A172 (cell line): ENCODE measurements around the gene NBDY. TPM values are rescaled to one million over a fixed set of nuclear protein-coding genes. Genes with fewer than 3 reads are reported as not detected.
"Not testable (repeated sequence)": the region's sequence is repeated elsewhere in the genome, so short reads cannot be mapped to it uniquely, and the experiment has no call there.

ENCODE experiments used
- DNase-seq: peaks from one replicate; pipeline ENCODE4 v3.0.0-alpha.2; 2015; ENCODE audit warnings: low spot score
- total RNA-seq: library from RNA; depleted of rRNA; stranded (reverse); fragments of >200 nt; shearing (Covaris generic); gene quantifications from 2 replicates; pipeline ENCODE4 v1.2.3, GENCODE V29; 2014

NBDY gene
- total RNA-seq, 1 experiment from 2014 or later = 6.7 TPM

DNA sequence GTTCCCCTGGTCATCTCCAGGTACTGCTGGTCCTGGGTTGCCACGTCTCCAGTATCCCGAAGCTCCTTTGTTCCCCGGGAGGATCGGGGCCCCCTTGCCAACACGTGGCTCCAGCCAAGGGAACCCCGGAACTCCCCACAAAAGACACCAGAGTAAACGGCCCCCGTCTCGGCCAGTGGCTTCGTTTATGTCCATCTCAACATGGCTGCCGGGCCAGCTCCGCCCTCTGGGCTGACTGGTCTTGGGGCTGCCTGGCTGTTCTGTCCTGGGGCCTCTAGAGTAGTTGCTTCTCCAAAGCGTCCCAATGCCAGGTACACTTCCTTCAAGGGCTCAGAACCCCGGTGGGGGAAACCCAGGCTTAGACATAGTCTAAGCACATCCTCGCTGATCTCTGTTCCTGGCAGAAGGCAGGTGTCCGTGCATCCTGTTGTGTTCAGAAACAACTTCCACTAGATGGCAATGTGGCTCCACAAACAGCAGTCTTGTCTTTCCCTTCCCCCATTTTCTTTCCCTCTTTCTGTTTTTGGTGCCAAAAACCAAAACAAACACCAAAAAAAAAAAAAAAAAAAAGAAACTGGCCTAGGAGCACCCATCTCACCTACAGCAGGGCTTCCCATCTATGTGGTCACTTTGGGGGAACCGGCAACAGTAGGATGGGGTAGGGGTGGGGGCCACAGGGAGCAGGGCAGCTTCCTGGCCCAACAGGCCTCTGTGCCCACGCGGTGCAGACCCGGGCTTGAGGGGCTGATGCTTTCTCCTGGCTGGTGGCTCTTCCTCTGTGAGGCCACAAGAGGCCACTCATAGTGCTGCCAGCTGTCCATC is 35.3 kb downstream of the NBDY start:
- peak; percentile 65 for DNase-seq

DNA sequence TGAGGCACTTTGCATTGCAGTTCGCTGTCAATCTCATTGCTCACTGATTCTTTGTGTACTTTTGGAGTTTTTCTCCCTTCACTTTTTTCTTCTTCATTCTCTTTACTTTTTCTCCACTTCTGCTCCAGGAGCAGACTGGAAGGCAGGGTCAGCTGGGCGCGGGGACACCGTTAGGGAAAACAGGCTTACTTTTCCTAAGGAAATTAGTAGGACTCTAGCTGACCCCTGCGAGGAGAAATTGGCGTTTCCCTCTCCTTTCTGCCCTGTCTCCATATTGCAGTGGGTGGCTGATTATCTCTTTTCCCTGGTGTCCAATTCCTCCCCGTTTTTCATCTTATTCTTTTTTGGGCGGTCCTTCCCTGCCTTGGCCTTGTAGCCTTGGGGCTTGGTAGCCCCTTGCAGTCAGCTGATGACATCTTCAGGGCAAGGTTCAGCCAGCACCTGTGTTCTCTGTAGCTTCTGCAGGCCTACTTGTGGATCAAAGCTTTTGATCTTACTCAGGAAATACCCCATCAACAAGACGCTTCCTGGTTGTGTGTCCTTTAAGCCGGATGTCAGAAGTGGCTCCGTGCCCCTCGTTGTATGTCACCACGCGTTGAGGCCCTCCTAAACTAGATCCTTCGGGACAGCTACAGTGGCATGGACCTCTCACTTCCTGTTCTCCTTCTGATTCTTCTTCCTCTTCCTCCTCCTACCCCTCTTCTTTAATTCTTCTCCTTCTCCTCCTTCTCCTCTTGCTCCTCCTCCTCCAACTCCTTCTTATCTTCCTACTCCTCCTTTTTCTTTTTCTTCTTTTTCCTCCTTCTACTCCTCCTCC is 36.1 kb downstream of the NBDY start:
- no peak for DNase-seq

DNA sequence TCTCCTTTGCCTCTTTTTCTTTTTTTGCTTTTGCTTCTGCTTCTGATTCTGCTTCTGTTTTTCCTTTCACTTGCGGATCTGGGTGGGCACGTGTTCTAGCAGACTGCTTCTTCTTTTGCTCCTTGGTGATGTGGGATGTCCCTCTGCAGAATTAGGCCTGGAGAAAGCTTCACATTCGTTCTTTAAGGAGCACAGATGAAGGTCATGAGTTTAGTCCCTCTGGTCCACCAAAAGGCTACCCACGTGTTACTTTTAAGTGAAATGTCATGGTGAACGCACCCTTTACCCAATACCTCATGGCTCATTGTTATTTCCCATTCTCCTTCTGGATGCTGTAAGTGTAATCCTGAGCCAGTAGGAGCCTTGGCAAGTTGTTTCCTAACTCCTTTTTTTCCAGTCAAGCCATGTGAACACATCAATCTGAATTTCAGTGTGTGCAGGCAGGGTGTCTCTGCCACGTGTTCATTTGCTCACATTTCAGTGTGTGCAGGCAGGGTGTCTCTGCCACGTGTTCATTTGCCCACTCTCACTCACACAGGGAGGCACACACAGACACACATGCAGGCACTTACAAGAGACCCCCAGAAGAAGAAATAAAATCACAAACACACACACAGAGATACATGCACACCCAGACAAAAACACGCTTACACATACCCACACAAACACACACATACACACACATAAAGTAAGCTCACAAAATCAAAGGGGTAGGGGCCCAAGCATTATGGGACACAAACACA is 36.9 kb downstream of the NBDY start:
- DNase-seq = no peak

DNA sequence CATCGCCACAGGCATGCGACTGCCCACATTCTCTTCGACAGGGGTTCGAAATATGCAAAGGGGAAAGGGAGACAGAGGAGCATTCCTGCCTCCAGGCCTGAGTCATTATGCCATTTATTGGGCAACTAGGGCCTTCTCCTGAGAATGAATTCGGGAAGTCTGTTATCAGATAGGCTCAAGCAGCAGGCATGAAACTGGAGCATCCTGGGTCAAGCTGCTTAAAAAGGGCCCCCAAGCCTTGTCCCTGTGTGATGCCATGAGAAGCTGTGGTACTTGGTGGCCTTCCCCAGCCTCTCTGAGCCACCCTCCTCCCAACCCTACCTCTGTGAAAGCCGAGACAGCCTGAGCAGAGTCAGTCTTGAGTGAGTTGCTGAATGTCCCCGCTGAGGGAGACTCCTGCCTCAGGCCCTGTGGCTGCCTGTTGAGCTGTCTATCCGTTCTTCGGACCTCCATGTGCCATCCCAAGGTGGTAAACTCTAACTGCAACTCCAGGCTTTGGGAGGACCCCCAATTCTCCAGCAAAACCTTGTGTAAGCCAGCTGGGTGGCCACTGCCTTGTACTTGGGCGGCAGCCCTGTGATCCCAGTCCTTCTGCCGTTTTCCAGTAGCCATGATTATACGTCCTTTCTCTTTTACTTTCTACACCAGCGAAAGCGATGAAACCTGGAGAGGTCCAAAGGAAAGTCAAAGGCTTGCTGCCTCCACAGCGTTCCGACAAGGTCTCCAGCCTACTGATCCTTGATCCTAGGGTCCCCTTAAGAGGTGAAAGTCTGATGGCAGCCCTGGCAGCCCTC is 37.7 kb downstream of the NBDY start:
- no peak for DNase-seq

- not testable (repeated sequence) for DNase-seq
Measured at GRCh38 chrX:56767348-56768119, 38.5 kb downstream of the NBDY start.

DNA sequence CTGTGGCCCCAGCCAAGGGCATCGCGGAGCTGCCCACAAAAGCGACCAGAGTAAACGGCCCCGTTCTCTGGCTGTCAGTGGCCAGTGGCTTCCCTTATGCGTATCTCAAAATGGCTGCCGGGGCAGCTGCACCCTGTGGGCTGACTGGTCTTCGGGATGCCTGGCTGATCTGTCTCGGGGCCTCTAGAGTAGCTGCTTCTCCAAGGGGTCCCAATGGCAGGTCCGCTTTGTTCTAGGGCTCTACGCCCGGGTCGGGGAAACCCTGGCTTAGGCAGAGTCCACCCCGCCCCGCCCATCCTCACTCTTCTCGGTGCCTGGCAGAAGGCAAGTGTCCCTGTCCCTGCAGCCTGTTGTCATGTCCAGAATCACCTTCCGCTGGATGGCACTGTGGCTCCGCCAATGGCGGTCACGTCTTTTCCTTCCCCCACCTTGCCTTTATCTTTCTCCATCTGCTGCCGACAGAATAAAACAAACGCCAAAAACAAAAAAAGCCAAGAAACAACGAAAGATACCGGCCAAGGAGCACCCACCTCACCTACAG is 39.1 kb downstream of the NBDY start:
- DNase-seq = not testable (repeated sequence)

- not testable (repeated sequence) for DNase-seq
Measured at GRCh38 chrX:56772675-56773521, 43.9 kb downstream of the NBDY start.

DNA sequence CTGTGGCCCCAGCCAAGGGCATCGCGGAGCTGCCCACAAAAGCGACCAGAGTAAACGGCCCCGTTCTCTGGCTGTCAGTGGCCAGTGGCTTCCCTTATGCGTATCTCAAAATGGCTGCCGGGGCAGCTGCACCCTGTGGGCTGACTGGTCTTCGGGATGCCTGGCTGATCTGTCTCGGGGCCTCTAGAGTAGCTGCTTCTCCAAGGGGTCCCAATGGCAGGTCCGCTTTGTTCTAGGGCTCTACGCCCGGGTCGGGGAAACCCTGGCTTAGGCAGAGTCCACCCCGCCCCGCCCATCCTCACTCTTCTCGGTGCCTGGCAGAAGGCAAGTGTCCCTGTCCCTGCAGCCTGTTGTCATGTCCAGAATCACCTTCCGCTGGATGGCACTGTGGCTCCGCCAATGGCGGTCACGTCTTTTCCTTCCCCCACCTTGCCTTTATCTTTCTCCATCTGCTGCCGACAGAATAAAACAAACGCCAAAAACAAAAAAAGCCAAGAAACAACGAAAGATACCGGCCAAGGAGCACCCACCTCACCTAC is 44.5 kb downstream of the NBDY start:
- not testable (repeated sequence) for DNase-seq

DNA sequence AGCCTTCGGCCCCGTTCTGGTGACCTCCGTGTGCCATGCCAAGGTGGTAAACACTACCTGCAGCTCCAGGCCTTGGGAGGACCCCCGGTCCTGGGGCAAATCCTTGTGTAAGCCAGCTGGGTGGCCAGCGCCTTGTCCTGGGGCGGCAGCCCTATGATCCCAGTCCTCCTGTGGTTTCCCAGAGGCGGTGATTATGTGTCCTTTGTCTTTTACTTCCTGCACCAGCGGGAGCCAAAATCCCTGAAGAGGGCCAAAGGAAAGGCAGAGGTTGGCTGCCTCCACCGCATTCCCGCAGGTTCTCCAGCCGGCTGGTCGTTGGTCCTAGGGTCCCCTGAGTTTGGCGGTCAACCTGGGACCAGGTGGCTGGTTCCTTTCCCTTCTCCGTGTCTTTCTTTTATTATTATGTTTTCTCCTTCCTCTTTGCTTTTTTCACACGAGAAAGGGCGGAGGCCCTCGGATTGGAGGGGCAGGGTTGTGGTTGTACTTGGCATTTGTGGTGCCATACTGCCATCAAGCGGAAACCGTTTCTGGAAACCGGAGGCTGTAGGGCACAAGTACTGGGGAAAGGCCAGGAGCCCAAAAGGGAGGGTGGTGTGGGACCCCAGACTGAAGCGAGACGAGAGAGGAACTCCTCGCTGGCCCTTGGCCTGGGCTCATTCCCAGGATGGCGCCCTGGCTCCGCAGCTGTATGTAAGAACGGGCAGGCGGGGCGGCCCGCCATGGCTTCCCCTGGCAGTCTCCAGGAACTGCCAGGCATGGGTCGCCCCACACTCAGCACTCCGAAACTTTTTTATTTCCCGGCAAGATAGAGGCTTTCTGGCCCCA is 49.3 kb downstream of the NBDY start:
- DNase-seq = not testable (repeated sequence)

- not testable (repeated sequence) for DNase-seq
Measured at GRCh38 chrX:56778924-56779468, 50.0 kb downstream of the NBDY start.

- DNase-seq = not testable (repeated sequence)
Measured at GRCh38 chrX:56780681-56781649, 51.9 kb downstream of the NBDY start.

- DNase-seq = no peak
Measured at GRCh38 chrX:56782352-56782751, 53.3 kb downstream of the NBDY start.

- DNase-seq = no peak
Measured at GRCh38 chrX:56782791-56783449, 53.9 kb downstream of the NBDY start.

DNA sequence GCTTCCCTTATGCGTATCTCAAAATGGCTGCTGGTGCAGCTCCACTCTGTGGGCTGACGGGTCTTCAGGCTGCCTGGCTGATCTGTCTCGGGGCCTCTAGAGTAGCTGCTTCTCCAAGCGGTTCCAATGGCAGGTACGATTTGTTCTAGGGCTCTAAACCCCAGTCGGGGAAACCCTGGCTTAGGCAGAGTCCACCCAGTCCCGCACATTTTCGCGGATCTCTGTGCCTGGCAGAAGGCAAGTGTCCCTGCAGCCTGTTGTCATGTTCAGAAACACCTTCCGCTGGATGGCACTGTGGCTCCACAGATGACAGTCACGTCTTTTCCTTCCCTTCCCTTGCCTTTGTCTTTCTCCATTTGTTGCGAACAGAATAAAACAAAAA is 54.4 kb downstream of the NBDY start:
- no peak for DNase-seq

DNA sequence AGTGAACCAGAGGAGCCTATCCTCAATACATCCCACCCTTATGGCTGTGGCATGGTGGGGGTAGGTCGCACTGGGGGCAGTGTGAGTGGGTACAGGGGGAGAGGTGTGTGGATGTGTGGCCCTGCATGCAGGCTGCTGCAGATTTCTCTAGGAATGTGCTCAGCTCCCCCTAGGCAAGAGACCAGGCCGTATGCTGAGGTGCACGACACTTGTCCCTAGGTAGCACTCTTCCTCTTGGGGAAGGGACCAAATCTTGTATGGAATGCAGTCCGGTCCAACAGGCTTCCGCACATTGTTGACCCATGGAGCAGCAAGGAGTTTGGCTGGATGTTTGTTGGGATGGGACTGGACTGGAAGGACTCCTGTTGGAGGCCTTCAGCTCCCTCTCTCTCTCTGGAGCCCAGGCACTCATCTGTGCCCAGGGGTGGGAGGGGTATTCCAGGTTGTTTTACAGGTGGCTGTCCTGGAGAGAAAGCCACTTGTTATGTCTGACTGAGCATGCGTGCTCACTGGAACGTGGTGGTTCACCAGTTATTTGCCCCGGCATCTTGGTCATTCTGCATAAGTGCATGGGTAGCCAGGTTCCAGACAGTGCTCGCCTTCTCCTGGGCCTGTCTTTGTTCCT is 55.1 kb downstream of the NBDY start:
- no peak for DNase-seq

DNA sequence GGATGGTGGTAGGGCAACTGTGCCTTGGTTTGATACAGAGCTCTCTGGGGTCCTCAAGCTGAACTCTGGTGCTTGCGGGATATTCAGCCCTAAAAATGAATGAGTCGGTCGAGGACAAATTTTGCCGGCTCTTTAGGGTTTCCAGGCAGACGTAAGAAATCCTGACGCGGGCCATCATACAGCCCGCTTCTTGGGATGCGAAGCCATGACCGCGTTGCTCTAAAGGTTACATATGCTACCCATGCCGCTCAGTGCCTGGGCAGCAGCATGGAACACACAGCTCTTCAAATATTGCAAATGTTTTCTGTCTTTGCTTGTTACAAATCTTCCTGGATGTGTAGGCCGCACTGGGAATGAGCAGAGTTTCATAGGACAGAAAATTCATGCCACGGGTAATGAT is 55.6 kb downstream of the NBDY start:
- DNase-seq = no peak
